Hindlimb muscle (tissue), 1 donor: Measurements from ENCODE around the gene HS3ST2. TPM values are rescaled to one million over a fixed set of nuclear protein-coding genes. Genes with fewer than 3 reads are reported as not detected.
A peak's percentile ranks its signal among the peaks of the same experiment; 100 is the strongest.
"Not testable (repeated sequence)": the region's sequence is repeated elsewhere in the genome, so short reads cannot be mapped to it uniquely, and the experiment has no call there.

Experiments used
- DNase-seq: peaks from one replicate; pipeline ENCODE4 v3.0.0-alpha.2; 2013
- polyA plus RNA-seq: library from polyadenylated mRNA; unstranded; fragments of 120-200 nt; gene quantifications from one replicate; pipeline ENCODE4 v1.2.1, GENCODE V29; 2013; ENCODE audit not compliant: insufficient read length

HS3ST2 gene
- polyA plus RNA-seq, 1 donor = not detected

- DNase-seq = no peak
These were observed 65.5 kb downstream of the HS3ST2 start for GRCh38 chr16:22879466-22879865.

DNA sequence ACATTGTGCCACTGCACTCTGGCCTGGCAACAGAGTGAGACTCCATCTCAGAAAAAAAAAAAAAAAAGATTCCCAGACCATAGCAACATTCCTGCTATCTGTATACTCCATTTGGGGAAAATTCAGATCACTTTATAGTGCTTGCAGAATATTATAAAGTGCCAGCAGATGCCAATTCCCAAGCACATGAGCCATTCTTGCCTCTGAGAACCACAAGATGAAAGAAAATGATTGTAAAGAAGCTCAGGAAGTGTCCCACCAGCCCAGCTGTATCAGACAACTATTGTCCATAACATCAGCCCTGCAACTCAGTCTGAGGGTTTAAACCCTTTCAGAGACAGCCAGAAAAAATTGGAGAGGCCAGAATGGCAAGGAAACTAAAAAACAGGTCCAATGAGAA is 69.0 kb downstream of the HS3ST2 start:
- no peak for DNase-seq

DNA sequence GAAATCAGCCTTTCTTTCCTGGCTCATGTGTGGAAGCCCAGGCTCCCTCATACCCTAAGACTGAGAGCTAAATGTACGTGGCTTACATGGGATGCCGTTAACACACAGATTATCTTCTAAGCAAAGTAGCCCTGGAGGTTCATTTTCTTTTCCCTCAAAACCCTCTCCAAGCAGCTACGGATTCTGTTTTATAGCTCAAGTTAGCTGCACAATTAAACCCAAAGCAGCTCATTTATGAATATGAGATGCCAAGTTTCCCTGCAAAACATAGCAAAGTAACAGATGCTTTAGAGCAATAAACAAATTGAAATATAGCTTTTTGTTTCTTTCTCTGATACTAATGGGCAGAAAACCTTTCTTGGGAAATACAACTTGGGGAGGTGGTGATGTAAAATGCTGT is 72.0 kb downstream of the HS3ST2 start:
- no peak for DNase-seq

- no peak for DNase-seq
These were observed 73.0 kb downstream of the HS3ST2 start for GRCh38 chr16:22886927-22887326.

DNA sequence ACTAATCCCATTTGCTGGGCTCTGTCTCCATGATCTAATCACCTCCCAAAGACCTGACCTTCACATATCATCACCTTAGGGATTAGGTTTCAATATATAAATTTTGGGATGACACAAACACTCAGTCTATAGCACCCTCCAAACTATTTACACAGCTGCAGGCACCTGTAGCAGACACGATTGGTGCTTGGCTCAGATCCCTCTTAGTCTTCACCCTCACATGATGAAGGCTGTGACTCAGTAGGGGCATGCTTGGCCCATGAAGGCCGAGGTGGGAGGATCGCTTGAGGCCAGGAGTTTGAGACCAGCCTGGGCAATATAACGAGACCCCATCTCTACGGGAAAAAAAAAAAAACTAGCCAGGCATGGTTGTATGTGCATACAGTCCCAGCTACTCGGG is 73.5 kb downstream of the HS3ST2 start:
- no peak for DNase-seq

- DNase-seq = no peak
These were observed 74.8 kb downstream of the HS3ST2 start for GRCh38 chr16:22888791-22889190.

GRCh38 chr16:22890976-22891375 is 77.0 kb downstream of the HS3ST2 start:
- DNase-seq = no peak

- no peak for DNase-seq
These were observed 83.2 kb downstream of the HS3ST2 start for GRCh38 chr16:22897184-22897583.

DNA sequence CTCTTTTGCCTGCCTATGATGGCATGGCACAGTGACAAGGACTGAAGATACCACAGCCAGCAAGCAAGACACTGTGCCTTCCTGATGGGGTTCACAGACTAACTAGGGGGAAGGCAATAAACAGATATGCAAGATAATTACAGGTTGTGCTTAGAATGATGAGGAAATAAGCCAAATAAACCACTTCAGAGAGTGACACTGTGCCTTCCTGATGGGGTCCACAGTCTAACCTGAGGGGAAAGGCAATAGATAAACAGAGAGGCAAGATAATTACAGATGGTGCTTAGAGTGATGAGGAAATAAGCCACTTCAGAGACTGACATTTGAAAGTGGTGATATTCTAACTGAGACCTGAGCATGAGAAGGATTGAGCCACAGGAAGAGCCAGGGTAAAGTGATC is 84.2 kb downstream of the HS3ST2 start:
- DNase-seq = no peak

- peak; percentile 22 for DNase-seq
These were observed 84.9 kb downstream of the HS3ST2 start for GRCh38 chr16:22898874-22899348.

- DNase-seq = not testable (repeated sequence)
These were observed 85.6 kb downstream of the HS3ST2 start for GRCh38 chr16:22899567-22899966.

GRCh38 chr16:22900863-22901262 is 86.9 kb downstream of the HS3ST2 start:
- DNase-seq = no peak

DNA sequence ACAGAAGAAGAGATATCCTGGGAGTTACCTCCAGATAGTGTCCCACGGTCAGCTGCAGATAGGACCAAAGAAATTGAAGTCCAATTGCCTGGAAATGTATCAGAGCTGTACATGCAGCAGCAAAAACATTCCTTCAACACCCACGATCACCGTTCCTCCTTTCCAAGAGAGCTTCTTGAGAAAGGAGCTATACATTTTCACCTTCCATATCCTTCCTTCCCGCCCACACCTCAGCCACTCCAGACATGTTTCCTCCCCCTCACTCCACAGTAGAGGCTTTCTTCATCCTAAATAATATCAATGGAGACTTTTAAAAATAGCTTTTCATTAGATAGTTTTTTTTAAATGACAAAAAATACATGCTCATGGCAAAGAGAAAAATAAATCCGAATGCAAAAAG is 87.6 kb downstream of the HS3ST2 start:
- DNase-seq = no peak

DNA sequence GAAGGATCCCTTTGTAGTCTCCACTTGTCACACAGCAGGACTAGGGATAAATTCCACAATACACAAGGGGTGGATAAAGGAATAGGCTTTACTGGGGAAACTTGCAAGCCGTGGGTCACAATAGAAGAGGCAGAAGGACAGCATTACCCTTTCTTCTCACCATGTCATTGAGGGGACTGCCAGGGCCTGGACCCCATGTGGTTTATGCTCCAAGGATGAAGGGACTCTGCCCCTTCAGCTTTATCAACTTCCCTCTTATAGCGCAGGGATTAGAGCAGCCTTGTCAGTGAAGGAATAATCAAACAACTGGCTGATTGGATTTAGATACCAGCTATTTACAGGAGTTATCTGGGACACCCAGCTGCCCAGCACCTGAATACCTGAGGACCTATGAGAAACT is 89.8 kb downstream of the HS3ST2 start:
- DNase-seq = no peak

DNA sequence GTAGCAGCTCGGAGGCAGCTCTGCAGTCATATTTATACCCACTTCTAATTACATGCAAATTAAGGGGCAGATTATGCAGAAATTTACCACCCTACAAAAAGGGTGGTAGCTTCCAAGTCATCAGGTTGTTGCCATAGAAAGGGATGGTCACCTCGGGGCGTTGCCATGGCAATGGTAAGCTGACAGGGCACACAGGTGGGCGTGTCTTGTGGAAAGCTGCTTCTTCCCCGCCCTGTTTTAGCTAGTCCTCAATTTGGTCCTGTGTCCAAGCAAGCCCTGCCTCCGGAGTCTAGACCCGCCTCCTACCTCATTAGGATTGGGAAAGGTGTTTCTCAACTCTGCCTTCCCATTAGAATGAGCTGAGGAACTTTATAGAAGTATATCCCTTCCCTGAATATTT is 98.7 kb downstream of the HS3ST2 start:
- no peak for DNase-seq

GRCh38 chr16:22915003-22915402 is 101.0 kb downstream of the HS3ST2 start:
- no peak for DNase-seq

GRCh38 chr16:22923491-22923890 is 109.5 kb downstream of the HS3ST2 start:
- DNase-seq = no peak

GRCh38 chr16:22924492-22924891 is 110.5 kb downstream of the HS3ST2 start:
- DNase-seq = no peak

- DNase-seq = no peak
These were observed 112.3 kb downstream of the HS3ST2 start for GRCh38 chr16:22926105-22926751.

- no peak for DNase-seq
These were observed 113.3 kb downstream of the HS3ST2 start for GRCh38 chr16:22927306-22927705.

DNA sequence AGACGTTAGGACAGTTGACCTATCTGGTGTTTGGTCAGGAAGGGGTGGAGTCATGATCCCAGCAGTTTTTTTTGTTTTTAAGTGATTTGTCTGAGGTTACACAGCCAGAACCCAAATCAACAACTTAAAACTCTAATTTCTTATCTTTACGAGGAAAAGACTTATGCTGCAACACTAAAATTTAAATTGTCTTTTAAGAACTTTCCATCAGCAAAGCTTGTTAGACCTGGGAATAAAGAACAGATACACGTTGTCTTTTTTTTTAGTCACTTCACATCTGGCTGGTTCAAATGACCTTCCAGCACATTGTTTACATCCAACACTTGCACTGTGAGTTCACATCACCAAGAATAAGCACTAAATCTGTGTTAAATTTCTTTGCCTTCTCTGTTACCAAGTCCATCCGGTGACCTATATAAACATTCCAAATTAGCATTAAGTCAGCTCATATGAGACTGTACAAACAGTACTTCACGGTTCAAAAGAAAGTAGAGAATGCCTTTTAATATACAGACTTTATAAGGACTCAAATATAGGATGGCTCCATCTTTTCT is 115.0 kb downstream of the HS3ST2 start:
- no peak for DNase-seq

DNA sequence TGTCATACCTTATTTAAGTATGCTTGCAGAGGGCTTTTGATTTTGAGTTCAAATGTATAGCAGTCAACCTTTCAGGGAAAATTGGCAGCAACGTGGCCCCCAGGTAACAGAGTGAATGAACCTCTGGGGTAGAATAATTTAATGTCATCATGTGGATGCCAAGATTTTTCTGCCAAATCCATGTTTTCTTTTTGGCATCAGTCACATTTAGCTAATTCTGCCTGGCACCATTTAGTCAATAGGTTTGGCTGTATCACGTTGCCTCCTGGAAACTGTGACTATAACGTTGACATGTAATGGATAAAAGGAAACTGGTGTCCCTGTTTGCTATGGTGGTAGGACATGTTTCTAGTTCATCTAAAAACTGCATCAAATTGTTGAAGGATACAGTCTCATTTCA is 115.5 kb downstream of the HS3ST2 start:
- no peak for DNase-seq

GRCh38 chr16:22932032-22932771 is 118.2 kb downstream of the HS3ST2 start:
- DNase-seq = no peak

DNA sequence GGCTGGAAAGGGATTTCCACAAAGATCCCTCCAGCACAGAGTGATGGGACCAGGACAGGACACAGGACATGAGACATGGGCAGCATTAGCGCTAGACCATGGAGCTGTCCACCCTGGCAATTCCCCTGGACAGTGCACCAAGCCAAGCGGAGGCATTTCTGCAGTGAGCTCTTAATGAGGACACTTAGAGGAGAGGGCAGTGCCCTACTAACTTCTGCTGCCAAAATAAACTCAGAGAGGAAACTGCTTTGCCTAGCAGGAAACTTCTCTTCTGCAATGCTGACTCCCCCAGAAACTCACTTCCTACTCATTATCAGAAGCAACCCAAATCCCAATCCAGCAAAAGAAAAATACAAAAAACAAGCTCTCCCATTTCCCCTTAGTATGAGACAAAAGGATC is 119.2 kb downstream of the HS3ST2 start:
- no peak for DNase-seq
